SK-N-MC (cell line): ENCODE data around the gene ASB15.

ENCODE experiments used
- EZH2 ChIP-seq: fragments of 200-600 bp; sonication (generic); IDR thresholded peaks from one replicate; pipeline ENCODE4 v1.6.1; 2017; ENCODE audit warnings: antibody characterized with exemption
- POLR2AphosphoS5 ChIP-seq: IDR thresholded peaks from 2 replicates; pipeline ENCODE4 v1.6.1; 2012; ENCODE audit warnings: mild to moderate bottlenecking, low read depth, low read length, borderline replicate concordance

DNA sequence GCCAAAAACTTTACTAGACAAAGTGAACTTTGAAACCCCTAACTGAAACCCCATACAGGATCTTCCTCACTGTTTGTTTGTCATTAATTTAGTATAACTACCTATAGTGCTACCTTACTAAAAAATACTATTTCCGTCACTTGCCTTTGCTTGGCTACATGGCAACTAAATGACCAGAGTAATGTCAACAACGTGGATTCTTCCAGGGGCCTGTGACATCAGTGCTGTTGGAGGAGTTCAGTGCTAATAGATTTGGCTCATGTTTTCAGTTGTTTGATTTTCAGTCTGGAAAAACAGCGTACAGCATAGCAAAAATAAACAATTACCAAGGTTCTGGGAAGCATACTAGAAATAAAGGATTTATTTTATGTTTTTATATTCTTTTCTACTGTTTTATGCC, 3.0 kb upstream of the ASB15 start:
- TF ChIP-seq EZH2 (no peak), POLR2AphosphoS5 (no peak)
